NOMO-1 treated with dmso at 0.1 percent for 144 hours (cell line): ENCODE measurements around the gene DLX2.

Experiments used
- DNase-seq: peaks from one replicate; lab custom pipeline; 2025; ENCODE audit not compliant: unreplicated experiment; lab: John Stamatoyannopoulos, UW

Gene DLX2

GRCh38 chr2:172056293-172056692 lies 46.4 kb downstream of the DLX2 start:
- no peak for DNase-seq

DNA sequence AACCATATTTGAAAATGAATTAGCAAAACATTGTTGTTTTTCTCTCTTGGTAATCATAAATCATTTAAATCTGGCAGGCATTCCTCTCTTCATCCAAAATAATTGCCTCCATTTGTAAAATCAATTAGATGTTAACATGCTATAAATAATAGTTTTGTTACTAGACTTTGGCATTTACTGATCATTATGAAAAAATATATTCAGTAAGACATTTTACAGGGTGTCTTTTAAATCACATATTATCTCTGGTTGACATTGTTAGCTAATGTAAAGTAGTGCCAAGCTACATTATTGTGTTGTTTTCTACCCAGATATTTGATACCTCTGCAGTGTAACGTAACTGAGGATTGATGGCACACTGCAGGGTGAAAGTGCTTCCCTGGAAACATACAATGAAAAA lies 49.2 kb downstream of the DLX2 start:
- no peak for DNase-seq

- no peak for DNase-seq
Measured at GRCh38 chr2:172052000-172052983, 50.4 kb downstream of the DLX2 start.

DNA sequence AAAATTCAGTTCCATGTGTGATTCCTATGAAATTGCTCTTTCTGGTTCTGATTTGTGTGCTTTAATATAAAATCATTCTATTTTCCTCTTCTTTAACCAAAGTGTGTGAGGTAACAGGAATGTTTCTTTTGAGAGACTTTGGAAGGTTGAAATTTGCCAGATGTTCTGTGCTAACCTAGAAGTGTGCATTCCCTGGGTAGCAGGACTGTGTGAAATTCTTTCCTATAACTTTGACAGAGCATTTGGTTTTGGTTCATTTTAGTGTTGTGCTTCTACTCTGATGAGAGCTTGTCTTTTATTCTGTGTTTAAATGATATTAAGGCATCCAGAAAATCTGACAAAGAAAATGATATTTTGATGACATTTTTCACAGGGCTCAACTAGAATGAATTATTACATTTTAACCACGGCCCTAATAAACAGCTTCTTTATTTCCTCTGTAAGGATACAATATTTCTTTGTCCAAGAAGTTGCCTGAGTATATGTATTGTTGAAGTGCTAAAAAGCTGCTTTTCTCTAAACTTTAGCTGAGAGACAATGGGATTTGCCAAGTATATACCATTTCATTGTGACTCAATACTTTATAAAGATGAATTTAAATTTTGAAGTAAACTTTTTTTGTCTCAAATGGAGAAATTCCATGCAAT lies 52.1 kb downstream of the DLX2 start:
- DNase-seq: no peak

DNA sequence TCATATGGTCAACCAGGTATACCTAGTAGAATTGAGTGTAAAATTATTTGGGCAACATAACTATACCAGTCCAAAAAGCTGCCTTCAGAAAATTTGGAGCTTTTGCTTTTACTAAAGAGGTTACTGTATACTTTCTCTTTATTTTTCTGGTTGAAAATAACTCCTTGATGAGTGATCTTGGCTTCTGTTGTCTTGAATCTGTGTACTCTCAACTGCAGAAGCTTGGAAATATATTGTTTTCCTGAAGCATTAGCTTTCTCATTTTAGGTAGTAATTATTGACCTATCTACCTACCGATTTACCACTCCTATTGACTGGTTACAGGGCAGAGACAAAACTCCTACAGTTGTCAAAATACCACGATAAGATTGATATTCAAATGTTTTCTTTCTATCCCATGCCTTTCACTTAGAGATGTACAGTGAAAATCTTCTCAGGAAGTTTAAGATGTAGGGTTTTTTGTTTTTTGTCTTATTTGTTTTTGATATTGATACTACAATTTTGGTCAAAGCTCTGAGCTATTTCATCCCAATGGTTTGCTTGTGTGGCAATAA lies 53.1 kb downstream of the DLX2 start:
- DNase-seq: no peak
